CD4-positive, alpha-beta memory T cell (primary cell): ENCODE measurements around the gene GAS2. TPM values are rescaled to one million over a fixed set of nuclear protein-coding genes. Genes with fewer than 3 reads are reported as not detected.

Experiments used
- CTCF ChIA-PET: fragments of 350-600 bp; sonication (Branson Sonifier 250); formaldehyde crosslinking; loops from one replicate; lab custom pipeline; 2021; ENCODE audit warnings: inconsistent platforms; ENCODE audit not compliant: partially characterized antibody; lab: Charles Lee
- POLR2A ChIA-PET: fragments of 350-600 bp; sonication (Branson Sonifier 250); formaldehyde crosslinking; loops from one replicate; lab custom pipeline; 2021; ENCODE audit not compliant: partially characterized antibody; lab: Charles Lee
- DNase-seq, 5 donors: peaks; one replicate each; pipeline versions ENCODE4 v3.0.0 to v3.0.0-alpha.2; 2020 to 2022; ENCODE audit warnings: mixed read lengths in 1 of 5
- H3K27ac ChIP-seq: one replicate; pipeline ENCODE4 v1.7.0; 2013; ENCODE audit warnings: low read depth, low read length
- H3K27me3 ChIP-seq: 2 replicates; pipeline ENCODE4 v1.7.0; 2013; ENCODE audit warnings: mild to moderate bottlenecking, low read length, moderate library complexity; ENCODE audit not compliant: insufficient read depth
- H3K36me3 ChIP-seq: 2 replicates; pipeline ENCODE4 v1.7.0; 2013; ENCODE audit warnings: mild to moderate bottlenecking, low read length, moderate library complexity; ENCODE audit not compliant: insufficient read depth
- H3K4me1 ChIP-seq: 2 replicates; pipeline ENCODE4 v1.7.0; 2013; ENCODE audit warnings: mild to moderate bottlenecking, low read length, moderate library complexity; ENCODE audit not compliant: insufficient read depth
- H3K4me3 ChIP-seq, 2 donors: one replicate each; pipeline ENCODE4 v1.7.0; 2013; ENCODE audit warnings: low read length in 2 of 2, mild to moderate bottlenecking in 1 of 2
- H3K9me3 ChIP-seq, 2 donors: one replicate each; pipeline ENCODE4 v1.7.0; 2013; ENCODE audit warnings: low read length in 2 of 2, control low read depth in 1 of 2; ENCODE audit not compliant: control insufficient read depth in 1 of 2
- H3K27ac Mint-ChIP-seq, 7 donors: one replicate each; pipeline ENCODE4 v1.8.0; 2020 to 2021; ENCODE audit warnings: mixed read lengths in 7 of 7, mild to moderate bottlenecking in 6 of 7, inconsistent platforms in 3 of 7, moderate library complexity in 3 of 7
- H3K27me3 Mint-ChIP-seq, 2 donors: one replicate each; pipeline ENCODE4 v1.8.0; 2020 to 2021; ENCODE audit warnings: mixed read lengths in 2 of 2
- H3K36me3 Mint-ChIP-seq, 2 donors: one replicate each; pipeline ENCODE4 v1.8.0; 2020 to 2021; ENCODE audit warnings: mixed read lengths in 2 of 2, inconsistent platforms in 1 of 2, mild to moderate bottlenecking in 1 of 2
- H3K4me1 Mint-ChIP-seq, 4 donors: one replicate each; pipeline ENCODE4 v1.8.0; 2020 to 2021; ENCODE audit warnings: mixed read lengths in 4 of 4, mild to moderate bottlenecking in 1 of 4
- H3K4me3 Mint-ChIP-seq, 8 donors: one replicate each; pipeline ENCODE4 v1.8.0; 2020 to 2021; ENCODE audit warnings: mixed read lengths in 8 of 8, mild to moderate bottlenecking in 7 of 8, moderate library complexity in 6 of 8, inconsistent platforms in 3 of 8
- H3K9me3 Mint-ChIP-seq, 8 donors: one replicate each; pipeline ENCODE4 v1.8.0; 2020 to 2021; ENCODE audit warnings: mixed read lengths in 8 of 8, mild to moderate bottlenecking in 5 of 8, inconsistent platforms in 3 of 8, moderate library complexity in 1 of 8
- intact Hi-C: fragments of 100-400 bp; cut with micrococcal nuclease; formaldehyde crosslinking; loops from one replicate; pipeline ENCODE4 v1.15.1; 2023
- polyA plus RNA-seq, 2 donors: library from polyadenylated mRNA; unstranded; fragments of 300-500 nt; fragmentation: Illumina TruSeq; gene quantifications; one replicate each; pipeline ENCODE4 v1.2.3, GENCODE V29; 2021
- total RNA-seq, 2 experiments: library from RNA; stranded (reverse); gene quantifications; one replicate each; pipeline ENCODE4 v1.2.3, GENCODE V29; 2021

Gene GAS2
- total and polyA plus RNA-seq, 4 experiments from 2014 or later: 2.7 to 3.4 (median 3.1) TPM

GRCh38 chr11:22657101-22657694 is 9.2 kb upstream of the GAS2 start:
- Mint-ChIP-seq H3K4me3 (peak overlapping the region in 3 of 8 donors; percentile 37 to 65 (median 52)), H3K4me1 (peaks cover 11 to 19% (median 15%) of the 10 kb centered on the region in 4 donors), H3K9me3 (peaks cover 0 to 2% (median 0%) of the 10 kb centered on the region in 8 donors), H3K27me3 (peaks cover 0 to 1% of the 10 kb centered on the region in 2 donors), H3K36me3 (peaks cover 1 to 4% of the 10 kb centered on the region in 2 donors), H3K27ac (peak overlapping the region in 5 of 7 donors; percentile 5 to 87 (median 64))
- Histone ChIP-seq H3K9me3 (no peaks in the 10 kb centered on the region), H3K27me3 (no peaks in the 10 kb centered on the region), H3K4me3 (no peak overlapping the region), H3K27ac (no peak overlapping the region), H3K4me1 (peaks cover 7% of the 10 kb centered on the region), H3K36me3 (no peaks in the 10 kb centered on the region)
- intact Hi-C loops: no loop called here
- ChIA-PET CTCF (interaction anchor here (1.0 kb wide), 1 partner anchor 32 kb away, joined by 3 read pairs; the partner anchor contains the start of gene FANCF), POLR2A (interaction anchor here (0.8 kb wide), 1 partner anchor 32 kb away, joined by 4 read pairs; the partner anchor contains the start of gene FANCF)
- peak in 4 of 5 donors; percentile 13 to 30 (median 22) for DNase-seq

- Mint-ChIP-seq H3K36me3 (peaks cover 1 to 4% of the 10 kb centered on the region in 2 donors), H3K4me3 (no peak overlapping the region), H3K4me1 (peaks cover 11 to 19% (median 15%) of the 10 kb centered on the region in 4 donors), H3K27ac (no peak overlapping the region), H3K27me3 (peaks cover 3 to 6% of the 10 kb centered on the region in 2 donors), H3K9me3 (no peaks in the 10 kb centered on the region)
- Histone ChIP-seq H3K9me3 (no peaks in the 10 kb centered on the region), H3K27me3 (no peaks in the 10 kb centered on the region), H3K4me1 (peaks cover 7% of the 10 kb centered on the region), H3K36me3 (no peaks in the 10 kb centered on the region), H3K4me3 (no peak overlapping the region), H3K27ac (no peak overlapping the region)
- no peak for DNase-seq
- ChIA-PET CTCF (no interaction called here), POLR2A (no interaction called here)
- intact Hi-C loops: no loop called here
Observed at GRCh38 chr11:22659783-22660182, 6.6 kb upstream of the GAS2 start.

GRCh38 chr11:22666688-22667439 is 453 bp downstream of the GAS2 start:
- no peak overlapping the region for H3K27ac ChIP-seq
- DNase-seq: no peak
- H3K27me3 ChIP-seq: peaks cover 7% of the 10 kb centered on the region
- peaks cover 2 to 9% (median 8%) of the 10 kb centered on the region in 4 donors for H3K4me1 Mint-ChIP-seq
- ChIA-PET CTCF (interaction anchor here (1.1 kb wide), 1 partner anchor 12 kb away, joined by 4 read pairs; no protein-coding TSS in a partner anchor), POLR2A (no interaction called here)
- H3K27me3 Mint-ChIP-seq: peaks cover 23 to 36% of the 10 kb centered on the region in 2 donors
- H3K27ac Mint-ChIP-seq: no peak overlapping the region
- H3K36me3 Mint-ChIP-seq: peaks cover 0 to 4% of the 10 kb centered on the region in 2 donors
- intact Hi-C loops: no loop called here
- no peak overlapping the region for H3K4me3 ChIP-seq
- H3K9me3 Mint-ChIP-seq: no peaks in the 10 kb centered on the region
- H3K4me3 Mint-ChIP-seq: peak overlapping the region in 4 of 8 donors; percentile 36 to 73 (median 64)
- H3K4me1 ChIP-seq: no peaks in the 10 kb centered on the region
- H3K36me3 ChIP-seq: no peaks in the 10 kb centered on the region
- H3K9me3 ChIP-seq: no peaks in the 10 kb centered on the region

- Mint-ChIP-seq H3K36me3 (no peaks in the 10 kb centered on the region), H3K4me1 (peaks cover 2 to 9% (median 8%) of the 10 kb centered on the region in 4 donors), H3K9me3 (no peaks in the 10 kb centered on the region), H3K27me3 (peaks cover 25 to 37% of the 10 kb centered on the region in 2 donors), H3K4me3 (peak overlapping the region in 1 of 8 donors; percentile 4), H3K27ac (no peak overlapping the region)
- no peaks in the 10 kb centered on the region for H3K36me3 ChIP-seq
- no peak overlapping the region for H3K27ac ChIP-seq
- POLR2A ChIA-PET: no interaction called here
- no peaks in the 10 kb centered on the region for H3K9me3 ChIP-seq
- H3K4me3 ChIP-seq: no peak overlapping the region
- CTCF ChIA-PET: no interaction called here
- no peaks in the 10 kb centered on the region for H3K4me1 ChIP-seq
- no peak for DNase-seq
- H3K27me3 ChIP-seq: peaks cover 7% of the 10 kb centered on the region
- intact Hi-C loops: no loop called here
Observed at GRCh38 chr11:22668005-22668796, 1.8 kb downstream of the GAS2 start.

GRCh38 chr11:22669368-22669767 is 3.0 kb downstream of the GAS2 start:
- H3K27ac ChIP-seq: no peak overlapping the region
- intact Hi-C loops: no loop called here
- H3K27me3 Mint-ChIP-seq: peaks cover 23 to 39% of the 10 kb centered on the region in 2 donors

GRCh38 chr11:22670830-22671229 is 4.4 kb downstream of the GAS2 start:
- H3K9me3 ChIP-seq: no peaks in the 10 kb centered on the region
- H3K4me3 ChIP-seq: no peak overlapping the region
- H3K4me1 Mint-ChIP-seq: peaks cover 2 to 8% (median 7%) of the 10 kb centered on the region in 4 donors
- no peaks in the 10 kb centered on the region for H3K36me3 ChIP-seq
- no peak for DNase-seq
- CTCF ChIA-PET: no interaction called here
- POLR2A ChIA-PET: no interaction called here
- H3K27ac Mint-ChIP-seq: no peak overlapping the region
- no peak overlapping the region for H3K4me3 Mint-ChIP-seq
- intact Hi-C loops: no loop called here
- no peaks in the 10 kb centered on the region for H3K9me3 Mint-ChIP-seq
- peaks cover 24 to 39% of the 10 kb centered on the region in 2 donors for H3K27me3 Mint-ChIP-seq
- H3K27ac ChIP-seq: no peak overlapping the region
- H3K27me3 ChIP-seq: peaks cover 7% of the 10 kb centered on the region
- no peaks in the 10 kb centered on the region for H3K36me3 Mint-ChIP-seq
- no peaks in the 10 kb centered on the region for H3K4me1 ChIP-seq

More at GRCh38 chr11:22669368-22669767, 3.0 kb downstream of the GAS2 start:
- ChIA-PET POLR2A (no interaction called here), CTCF (no interaction called here)
- Histone ChIP-seq H3K9me3 (no peaks in the 10 kb centered on the region), H3K36me3 (no peaks in the 10 kb centered on the region), H3K4me3 (no peak overlapping the region), H3K27me3 (peaks cover 7% of the 10 kb centered on the region), H3K4me1 (no peaks in the 10 kb centered on the region)
- no peak overlapping the region for H3K27ac Mint-ChIP-seq
- H3K4me1 Mint-ChIP-seq: peaks cover 2 to 9% (median 8%) of the 10 kb centered on the region in 4 donors
- H3K36me3 Mint-ChIP-seq: no peaks in the 10 kb centered on the region
- DNase-seq: no peak
- H3K9me3 Mint-ChIP-seq: no peaks in the 10 kb centered on the region
- no peak overlapping the region for H3K4me3 Mint-ChIP-seq
